Cardiac septum (tissue), 1 donor: ENCODE data around the gene GARIN5A. TPM values are rescaled to one million over a fixed set of nuclear protein-coding genes. Genes with fewer than 3 reads are reported as not detected.

Experiments
- DNase-seq: peaks from one replicate; pipeline ENCODE4 v3.0.0-alpha.2; 2020; ENCODE audit warnings: low spot score
- intact Hi-C: fragments of 100-400 bp; cut with DNase I; formaldehyde crosslinking; loops from one replicate; pipeline ENCODE4 v1.14.0; 2022
- total RNA-seq: library from RNA; stranded (reverse); fragmentation: NEBNext Ultra II Directional; extraction: Animal tissue kit (Norgen Biotek cat#: 25700); gene quantifications from one replicate; pipeline ENCODE4 v1.2.1, GENCODE V29; 2021
- donor health status: DM: no; HTN: no; CAD: no.

Gene GARIN5A
- total RNA-seq, 1 donor from 2014 or later = 1.1 TPM

DNA sequence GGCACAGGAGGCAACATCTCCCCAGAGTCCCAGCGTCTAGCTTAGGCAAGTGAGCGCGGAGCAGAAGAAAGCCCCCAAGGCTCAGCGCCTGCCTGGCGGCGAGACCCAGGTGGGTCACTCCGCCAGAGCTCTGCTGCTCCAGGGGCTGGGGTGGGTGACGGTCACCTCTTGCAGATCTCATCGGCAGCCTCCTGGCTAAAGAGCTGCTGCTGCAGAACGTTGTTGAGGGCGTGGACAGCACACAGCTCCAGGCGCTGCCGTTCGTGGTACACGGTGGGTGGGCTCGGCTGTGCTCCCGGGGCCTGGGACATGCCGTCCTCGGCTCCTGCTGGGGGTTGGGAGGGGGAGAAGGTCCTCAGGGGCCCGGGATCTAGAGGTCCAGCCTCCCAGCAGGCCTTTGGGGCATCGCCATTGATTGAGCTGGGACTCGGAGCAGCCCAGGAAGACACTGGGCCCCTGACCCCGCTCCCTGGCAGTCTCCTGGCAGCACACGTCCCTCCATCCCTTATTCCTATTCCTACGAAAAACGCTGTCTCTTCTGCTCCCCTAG lies 33.5 kb upstream of the GARIN5A start:
- peak; percentile 69 for DNase-seq
- intact Hi-C loops = loop anchor here (2.0 kb wide), 1 partner anchor 33 kb away; the partner anchor contains the start of genes EMC10 and GARIN5A

- intact Hi-C loops = no loop called here
- DNase-seq = no peak
Measured at GRCh38 chr19:50509366-50509765, 32.7 kb upstream of the GARIN5A start.

- DNase-seq = no peak
- intact Hi-C loops = no loop called here
Measured at GRCh38 chr19:50508843-50509190, 32.2 kb upstream of the GARIN5A start.

- no peak for DNase-seq
Measured at GRCh38 chr19:50507376-50507775, 30.7 kb upstream of the GARIN5A start.

GRCh38 chr19:50506700-50507099 lies 30.1 kb upstream of the GARIN5A start:
- no peak for DNase-seq
- intact Hi-C loops = no loop called here

More at GRCh38 chr19:50507376-50507775, 30.7 kb upstream of the GARIN5A start:
- intact Hi-C loops = no loop called here

GRCh38 chr19:50505856-50506611 lies 29.4 kb upstream of the GARIN5A start:
- DNase-seq = no peak
- intact Hi-C loops = no loop called here

DNA sequence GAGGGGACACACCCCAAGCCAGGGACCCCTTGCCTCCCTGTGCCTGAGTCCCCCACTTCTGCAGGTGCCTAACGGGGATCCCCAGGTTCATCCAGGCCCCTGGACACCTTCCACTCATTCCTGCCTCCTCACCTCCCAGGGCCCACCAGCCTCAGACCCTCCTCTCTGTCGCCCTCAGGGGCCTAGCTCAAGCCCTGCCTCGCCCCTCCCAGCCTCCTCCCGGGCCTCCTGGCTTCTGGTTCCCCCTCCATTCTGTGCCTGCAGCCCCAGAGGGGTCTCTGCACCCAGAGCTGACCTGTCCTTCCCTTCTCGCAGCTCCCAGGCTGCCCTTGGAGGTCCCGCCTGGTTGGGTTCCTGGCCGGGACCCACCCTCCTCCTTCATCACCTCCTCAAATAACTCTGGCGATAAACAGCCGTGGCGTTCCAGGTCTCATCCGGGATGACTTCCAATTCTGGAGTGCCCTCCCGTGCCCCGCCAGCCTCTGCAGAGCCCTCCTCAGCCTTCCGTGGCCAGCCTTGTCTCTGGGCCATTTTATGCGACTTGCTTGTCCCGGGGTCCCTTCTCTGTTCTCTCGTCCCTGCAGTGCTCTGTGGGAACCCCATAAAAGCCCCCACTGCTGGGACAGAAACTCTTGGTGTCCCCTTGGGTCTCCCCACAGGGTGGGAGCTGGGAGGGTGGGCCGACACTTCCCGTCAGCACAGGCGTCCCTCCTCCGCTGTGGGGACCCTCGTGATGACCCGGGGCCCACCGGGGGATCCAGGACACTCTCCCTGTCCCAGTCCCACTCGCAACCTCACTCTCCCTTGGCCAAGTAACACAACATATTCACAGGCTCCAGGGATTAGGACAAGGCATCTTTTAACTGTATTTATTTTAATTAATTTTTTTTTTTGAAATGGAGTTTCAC lies 25.2 kb upstream of the GARIN5A start:
- intact Hi-C loops = no loop called here
- DNase-seq = peak; percentile 90

- DNase-seq = no peak
- intact Hi-C loops = no loop called here
Measured at GRCh38 chr19:50501186-50501567, 24.5 kb upstream of the GARIN5A start.

GRCh38 chr19:50500753-50501151 lies 24.1 kb upstream of the GARIN5A start:
- intact Hi-C loops = no loop called here
- peak; percentile 91 for DNase-seq

DNA sequence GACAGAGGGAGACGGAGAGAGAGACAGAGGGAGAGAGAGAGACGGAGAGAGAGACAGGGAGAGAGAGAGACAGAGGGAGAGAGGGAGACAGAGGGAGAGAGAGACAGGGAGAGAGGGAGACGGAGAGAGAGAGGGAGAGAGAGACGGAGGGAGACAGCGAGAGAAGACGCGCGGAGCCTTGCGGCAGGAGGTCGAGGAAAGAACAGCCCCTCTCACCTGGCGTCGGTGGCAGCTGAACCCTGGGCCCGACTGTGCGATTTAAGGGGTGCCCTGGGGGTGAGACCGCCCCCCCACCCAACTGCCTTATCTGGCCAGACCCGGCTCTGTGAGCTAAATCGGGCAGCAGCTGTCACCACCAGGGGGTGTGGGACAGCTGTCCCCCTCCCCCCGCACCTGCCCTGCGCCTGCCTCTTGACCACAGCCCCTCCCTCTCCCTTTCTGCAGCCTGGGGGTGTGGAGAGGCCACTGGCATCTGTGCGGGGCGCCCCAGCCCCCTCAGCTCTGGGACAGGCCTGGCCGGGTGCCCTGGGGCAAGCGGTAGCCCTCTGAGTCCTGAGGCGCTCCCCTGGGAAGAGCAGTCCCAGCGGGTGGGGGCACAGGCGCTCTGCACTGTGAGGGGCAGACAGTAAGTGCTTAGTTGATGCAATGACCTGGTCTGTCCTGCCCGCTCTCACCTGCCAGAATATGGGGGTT lies 23.6 kb upstream of the GARIN5A start:
- peak; percentile 90 for DNase-seq
- intact Hi-C loops = no loop called here

- intact Hi-C loops = no loop called here
- no peak for DNase-seq
Measured at GRCh38 chr19:50498219-50499056, 21.8 kb upstream of the GARIN5A start.

GRCh38 chr19:50497022-50497405 lies 20.4 kb upstream of the GARIN5A start:
- DNase-seq = no peak
- intact Hi-C loops = no loop called here

DNA sequence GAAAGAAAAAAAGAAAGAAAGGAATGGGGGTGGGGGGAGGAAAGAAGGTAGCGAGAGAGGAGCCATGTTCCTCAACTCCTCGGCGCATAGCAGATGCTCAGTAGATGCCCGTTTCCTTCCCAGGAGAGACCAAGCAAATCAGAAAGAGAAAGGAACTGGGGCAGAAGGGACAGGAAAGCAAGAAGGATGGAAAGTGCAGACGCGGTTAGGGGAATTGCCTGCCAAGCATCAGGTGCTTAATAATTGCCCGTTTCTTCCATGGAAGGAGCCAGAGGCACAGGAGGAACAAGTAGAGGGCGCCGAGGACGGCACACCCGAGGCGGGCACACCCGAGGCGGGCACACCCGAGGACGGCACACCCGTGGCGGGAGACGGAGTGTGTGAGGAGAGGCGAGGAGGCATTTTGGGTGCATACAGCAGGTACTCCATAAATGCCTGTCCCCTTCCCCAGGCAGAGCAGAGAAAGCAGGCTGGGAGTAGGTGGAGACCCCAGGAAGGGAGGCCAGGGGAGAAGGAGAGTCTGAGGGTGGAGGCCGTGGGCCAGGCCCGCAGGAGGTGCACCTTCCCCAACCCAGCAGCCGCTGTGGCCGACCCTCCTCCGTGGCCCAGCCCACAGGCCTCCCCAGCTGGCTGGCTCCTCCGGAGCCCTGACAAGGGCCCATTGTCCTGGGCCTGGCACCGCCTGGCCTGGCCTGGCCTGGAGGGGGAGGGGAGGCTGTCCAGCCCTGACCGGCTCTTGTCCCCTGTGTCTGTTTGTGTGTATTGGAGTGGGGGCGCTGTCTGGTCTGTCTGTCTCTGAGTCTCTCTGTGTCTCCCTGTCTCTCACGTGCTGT lies 19.8 kb upstream of the GARIN5A start:
- peak; percentile 88 for DNase-seq
- intact Hi-C loops = no loop called here

DNA sequence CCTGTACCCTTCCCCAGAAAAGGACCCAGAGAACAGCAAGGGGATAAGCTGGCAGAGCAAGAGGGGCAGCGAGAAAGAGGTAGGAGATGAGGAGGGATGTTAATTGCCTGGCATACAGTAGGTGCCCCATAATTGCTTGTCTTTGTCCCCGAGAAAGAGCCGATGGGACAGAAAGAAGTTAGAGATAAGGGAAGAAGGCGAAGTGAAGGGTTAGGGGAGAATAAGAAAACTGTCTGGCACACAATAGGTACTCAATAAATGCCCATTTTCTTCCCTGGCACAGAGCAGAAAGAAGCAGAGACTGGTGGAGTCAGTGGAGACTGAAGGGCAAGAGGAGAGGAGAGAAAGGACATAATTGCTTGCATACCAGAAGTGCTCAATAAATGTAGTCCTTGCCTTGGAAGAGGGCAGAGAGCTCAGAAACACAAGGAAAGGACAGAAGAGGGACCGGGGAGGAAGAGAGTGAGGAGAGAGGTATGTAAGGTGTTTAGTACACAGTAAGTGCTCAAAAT lies 18.4 kb upstream of the GARIN5A start:
- intact Hi-C loops = no loop called here
- no peak for DNase-seq

- DNase-seq = no peak
- intact Hi-C loops = no loop called here
Measured at GRCh38 chr19:50494186-50495019, 17.8 kb upstream of the GARIN5A start.

GRCh38 chr19:50493171-50493570 lies 16.5 kb upstream of the GARIN5A start:
- no peak for DNase-seq

More at GRCh38 chr19:50493171-50493570, 16.5 kb upstream of the GARIN5A start:
- intact Hi-C loops = no loop called here
